ENCODE results near the gene INTS1. TPM values are rescaled to one million over a fixed set of nuclear protein-coding genes. Genes with fewer than 3 reads are reported as not detected.

Gene INTS1
- total RNA-seq, 4 donors from 2014 or later, result 29.8 to 65.5 (median 41.4) TPM

GRCh38 chr7:1452205-1452604, 52.0 kb downstream of the INTS1 start:
- no peak overlapping the region for H3K4me3 ChIP-seq
- peak overlapping the region in 1 of 4 donors; percentile 41 for H3K27ac ChIP-seq
- ATAC-seq, result no peak
- peaks cover 0 to 3% of the 10 kb centered on the region in 2 donors for H3K36me3 ChIP-seq
- H3K9me3 ChIP-seq, result no peaks in the 10 kb centered on the region
- WGBS, 2 donors (ENCODE audit: low coverage in 1 of 2), result no CpG with 5 or more reads among the region's 19 CpGs
- TF ChIP-seq CTCF (IDR thresholded peaks at IDR 0.05) (no peak), POLR2AphosphoS5 (IDR thresholded peaks at IDR 0.05) (no peak), EP300 (IDR thresholded peaks at IDR 0.05) (no peak), POLR2A (IDR thresholded peaks at IDR 0.05) (no peak)
- no peaks in the 10 kb centered on the region for H3K27me3 ChIP-seq
- H3K4me1 ChIP-seq, result peaks cover 0 to 78% (median 15%) of the 10 kb centered on the region in 3 donors

GRCh38 chr7:1450987-1451386, 53.2 kb downstream of the INTS1 start:
- TF ChIP-seq EP300 (IDR thresholded peaks at IDR 0.05) (no peak), CTCF (IDR thresholded peaks at IDR 0.05) (no peak), POLR2AphosphoS5 (IDR thresholded peaks at IDR 0.05) (no peak), POLR2A (IDR thresholded peaks at IDR 0.05) (no peak)
- Histone ChIP-seq H3K4me3 (no peak overlapping the region), H3K9me3 (no peaks in the 10 kb centered on the region), H3K27me3 (no peaks in the 10 kb centered on the region), H3K36me3 (peaks cover 0 to 3% of the 10 kb centered on the region in 2 donors), H3K4me1 (peaks cover 0 to 75% (median 12%) of the 10 kb centered on the region in 3 donors), H3K27ac (peak overlapping the region in 1 of 4 donors; percentile 41)
- no peak for ATAC-seq
- 80% methylated on average over 1 of the region's 11 CpGs; no CpG with 5 or more reads in 1 of the 2 donors for WGBS, 2 donors (ENCODE audit: low coverage in 1 of 2)

GRCh38 chr7:1450431-1450830, 53.8 kb downstream of the INTS1 start:
- peaks cover 0 to 3% of the 10 kb centered on the region in 2 donors for H3K36me3 ChIP-seq
- WGBS, 2 donors (ENCODE audit: low coverage in 1 of 2), result 92% methylated on average over 2 of the region's 18 CpGs; no CpG with 5 or more reads in 1 of the 2 donors
- no peaks in the 10 kb centered on the region for H3K9me3 ChIP-seq
- no peak overlapping the region for H3K4me3 ChIP-seq
- H3K27ac ChIP-seq, result peak overlapping the region in 2 of 4 donors; percentile 31 to 41
- no peak for TF ChIP-seq EP300 (IDR thresholded peaks at IDR 0.05)
- TF ChIP-seq POLR2A (IDR thresholded peaks at IDR 0.05), result no peak
- no peak for TF ChIP-seq CTCF (IDR thresholded peaks at IDR 0.05)
- H3K27me3 ChIP-seq, result no peaks in the 10 kb centered on the region
- H3K4me1 ChIP-seq, result peaks cover 0 to 70% (median 10%) of the 10 kb centered on the region in 3 donors
- no peak for ATAC-seq

GRCh38 chr7:1449951-1450350, 54.2 kb downstream of the INTS1 start:
- WGBS, 2 donors (ENCODE audit: low coverage in 1 of 2), result 54% methylated on average over 8 of the region's 11 CpGs; no CpG with 5 or more reads in 1 of the 2 donors
- H3K36me3 ChIP-seq, result peaks cover 0 to 3% of the 10 kb centered on the region in 2 donors
- H3K27me3 ChIP-seq, result no peaks in the 10 kb centered on the region
- H3K4me3 ChIP-seq, result no peak overlapping the region
- peak overlapping the region in 2 of 4 donors; percentile 31 to 41 for H3K27ac ChIP-seq
- no peak for ATAC-seq
- H3K4me1 ChIP-seq, result peaks cover 0 to 65% (median 6%) of the 10 kb centered on the region in 3 donors
- no peaks in the 10 kb centered on the region for H3K9me3 ChIP-seq
- no peak for TF ChIP-seq POLR2A (IDR thresholded peaks at IDR 0.05)
- TF ChIP-seq CTCF (IDR thresholded peaks at IDR 0.05), result no peak
- no peak for TF ChIP-seq POLR2AphosphoS5 (IDR thresholded peaks at IDR 0.05)
- TF ChIP-seq EP300 (IDR thresholded peaks at IDR 0.05), result no peak

GRCh38 chr7:1449501-1449900, 54.7 kb downstream of the INTS1 start:
- TF ChIP-seq EP300 (IDR thresholded peaks at IDR 0.05) (no peak), CTCF (IDR thresholded peaks at IDR 0.05) (no peak), POLR2A (IDR thresholded peaks at IDR 0.05) (no peak), POLR2AphosphoS5 (IDR thresholded peaks at IDR 0.05) (no peak)
- Histone ChIP-seq H3K27ac (peak overlapping the region in 2 of 4 donors; percentile 31 to 41), H3K4me1 (peaks cover 0 to 60% (median 5%) of the 10 kb centered on the region in 3 donors), H3K9me3 (no peaks in the 10 kb centered on the region), H3K36me3 (peaks cover 0 to 3% of the 10 kb centered on the region in 2 donors), H3K27me3 (no peaks in the 10 kb centered on the region), H3K4me3 (no peak overlapping the region)
- no peak for ATAC-seq
- 78% methylated on average over 10 of the region's 13 CpGs; no CpG with 5 or more reads in 1 of the 2 donors for WGBS, 2 donors (ENCODE audit: low coverage in 1 of 2)
